NCI-H2029 (cell line): ENCODE data around the gene RILP.

Source experiments
- DNase-seq: peaks from one replicate; lab custom pipeline; 2025; lab: John Stamatoyannopoulos, UW

RILP gene

DNA sequence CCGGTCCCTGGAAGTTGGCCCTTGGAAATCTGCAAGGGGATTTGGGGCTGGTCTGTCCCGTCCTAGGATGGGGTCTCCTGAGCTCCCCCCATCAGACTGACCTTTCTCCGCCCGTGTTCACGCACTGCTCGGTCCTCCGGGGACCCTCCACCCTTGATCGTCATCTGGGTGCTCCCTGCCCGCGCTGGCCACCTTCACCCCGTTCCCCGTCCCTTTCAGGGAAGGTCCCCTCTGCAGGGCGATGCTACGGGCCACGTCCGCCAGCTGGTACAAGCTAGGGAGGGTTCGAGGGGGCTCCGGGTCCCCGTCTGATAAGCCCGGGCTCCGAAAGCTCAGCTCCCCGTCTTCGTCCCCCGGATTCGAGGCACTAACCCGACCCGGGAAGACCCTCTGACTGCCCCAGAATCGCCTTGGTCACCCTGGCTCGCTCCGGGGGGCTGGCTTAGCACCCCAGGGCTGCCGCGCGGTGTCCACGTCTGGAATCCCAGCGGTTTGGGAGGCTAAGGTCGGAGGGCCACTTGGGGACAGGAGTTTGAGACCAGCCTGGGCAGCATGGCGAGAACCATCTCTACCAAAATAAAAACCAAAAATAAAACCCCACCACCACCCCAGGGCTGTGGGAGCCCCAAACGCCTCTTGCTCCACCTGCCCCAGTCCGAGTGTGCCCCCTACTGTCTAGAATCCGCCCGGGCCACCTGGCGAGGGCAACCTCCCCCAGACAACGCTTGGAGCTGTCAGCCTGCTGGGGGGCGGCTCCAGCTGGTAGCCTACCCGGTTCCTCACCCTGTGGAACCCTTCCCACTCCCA lies 20.0 kb downstream of the RILP start:
- DNase-seq: no peak

DNA sequence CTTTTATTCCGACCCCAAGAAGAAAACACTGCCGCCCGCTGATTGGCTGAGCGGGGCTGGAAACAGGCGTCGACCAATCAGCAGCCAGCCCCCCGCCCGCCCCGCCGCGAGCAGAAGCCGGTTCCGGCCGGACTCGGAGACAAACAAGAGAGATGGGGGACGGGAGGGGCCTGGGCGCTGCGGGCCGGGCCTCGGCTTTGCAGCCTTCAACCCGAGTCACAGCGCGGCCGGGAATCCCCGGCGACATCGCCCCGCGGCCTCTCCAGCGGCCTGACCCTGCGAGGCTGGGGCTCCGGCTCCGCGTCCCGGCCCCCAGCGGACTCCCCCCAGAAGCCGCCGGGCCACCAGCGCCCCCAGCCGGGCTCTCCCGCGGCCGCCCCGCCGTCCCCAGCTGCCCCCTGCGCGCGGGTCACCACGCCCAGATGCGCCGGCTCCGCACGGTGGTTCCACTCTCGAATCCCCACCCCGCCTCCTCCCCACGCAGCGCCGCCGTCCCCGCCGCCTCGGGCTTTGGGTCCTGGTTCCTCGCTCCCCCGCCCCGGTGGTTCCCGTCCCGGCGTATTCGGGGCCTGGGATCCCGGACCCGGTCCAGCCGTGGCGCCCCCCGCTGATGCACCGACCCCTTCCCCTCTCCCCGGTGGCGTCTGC lies 20.7 kb downstream of the RILP start:
- DNase-seq: peak; percentile 87

DNA sequence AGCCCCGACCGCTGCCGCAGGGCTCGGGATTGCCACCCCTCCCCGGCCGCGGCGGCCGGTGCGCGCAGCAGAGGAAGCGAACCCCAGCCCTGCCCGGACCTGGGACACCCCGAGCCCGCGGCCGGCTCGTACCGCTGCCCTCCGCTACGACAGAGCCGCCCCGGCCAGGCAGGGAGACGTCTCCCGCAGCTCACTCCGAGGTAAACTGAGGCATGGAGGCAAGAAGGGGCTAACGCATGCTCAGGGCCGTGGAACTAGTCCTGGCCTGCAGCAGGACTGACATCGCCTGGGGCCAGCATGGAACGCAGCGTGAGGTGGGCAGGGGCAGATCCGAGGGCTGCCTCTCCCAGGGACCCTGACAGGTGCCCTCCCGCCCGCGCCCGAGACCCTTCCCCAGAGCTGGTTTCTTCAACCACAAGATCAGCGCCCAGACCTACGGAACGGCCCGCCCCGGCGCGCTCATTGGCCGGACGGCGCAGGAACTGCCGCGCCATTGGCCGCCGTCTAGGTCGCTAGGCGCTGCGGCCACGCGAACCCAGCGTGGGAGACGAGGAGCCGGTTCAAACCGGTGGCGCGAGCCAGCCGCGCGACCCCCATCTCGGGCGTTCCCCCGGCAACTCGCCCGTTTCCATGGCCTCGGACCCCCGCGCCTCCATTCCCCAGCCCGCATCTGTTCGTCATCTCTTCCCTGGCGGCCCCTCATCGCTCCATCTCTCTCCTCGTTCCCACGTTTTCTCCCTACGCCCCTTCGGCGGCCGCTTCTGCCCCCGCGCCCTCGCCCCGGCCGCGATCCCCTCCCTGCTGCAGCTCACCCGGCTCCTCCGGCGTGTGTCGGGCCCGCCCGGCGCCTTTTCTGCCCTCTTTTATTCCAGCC lies 21.4 kb downstream of the RILP start, which contains the start of gene SLC43A2:
Gene SLC43A2 (minus strand): TSS at position 853 of the 874 bp plus-strand sequence. CDS start 960 bp downstream, outside the sequence.
- DNase-seq: peak; percentile 41

DNA sequence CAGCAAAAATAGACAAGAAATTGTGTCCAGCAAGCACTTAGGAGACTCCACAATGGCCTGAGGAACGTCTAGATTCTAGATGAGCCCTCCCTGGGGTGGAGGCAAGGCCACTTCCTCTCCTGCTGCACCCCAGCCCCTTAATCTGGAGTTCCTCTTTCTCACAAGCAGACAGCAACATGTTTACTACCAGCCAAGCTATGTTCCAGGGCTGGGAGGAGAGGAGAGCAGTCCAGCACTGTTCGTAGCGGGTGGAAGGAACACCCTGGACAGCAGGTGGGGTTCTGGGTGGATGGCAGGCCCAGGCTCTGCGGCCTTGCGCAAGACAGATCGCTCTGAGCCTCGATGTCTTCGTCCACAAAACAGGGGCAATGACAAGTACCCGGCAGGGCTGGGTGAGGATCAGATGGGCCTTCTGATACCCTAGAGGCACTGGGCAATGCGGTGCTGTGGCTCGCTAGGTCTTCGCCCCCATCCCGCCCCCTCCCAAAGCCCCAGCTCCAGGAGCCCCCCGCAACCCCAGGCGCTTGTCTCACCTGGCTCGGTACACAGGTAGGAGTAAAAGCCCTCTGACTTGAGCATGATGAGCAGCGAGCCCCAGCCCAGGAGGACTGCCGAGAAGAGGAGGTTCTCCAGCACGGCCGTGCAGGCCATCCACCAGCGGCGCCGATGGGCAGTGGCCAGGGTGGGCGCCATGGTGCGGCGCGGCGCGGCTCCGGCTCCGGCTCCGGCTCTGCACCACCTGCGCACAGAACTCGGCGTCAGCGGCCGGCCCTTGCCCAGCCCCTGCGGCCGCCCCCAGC lies 22.3 kb downstream of the RILP start:
- DNase-seq: no peak

DNA sequence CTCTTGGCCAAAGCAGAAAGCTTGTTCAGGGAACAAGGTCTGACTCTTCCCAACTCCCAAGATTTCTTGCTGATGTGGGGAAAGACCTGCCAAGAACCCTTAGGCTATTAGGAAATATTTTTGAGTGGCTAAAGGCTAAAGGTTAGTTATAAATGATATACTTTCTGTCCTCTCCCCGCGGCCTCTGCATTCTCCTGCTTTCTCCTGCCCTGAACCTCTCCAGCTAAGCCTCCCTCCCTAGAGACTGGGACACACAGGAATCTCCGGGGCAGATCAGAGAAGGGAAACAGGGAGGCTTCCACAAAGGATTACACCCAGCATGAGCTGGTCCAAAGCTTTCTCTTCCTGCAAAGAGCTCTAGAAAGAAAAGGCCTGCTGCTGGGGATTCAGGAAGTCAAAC lies 23.3 kb downstream of the RILP start:
- no peak for DNase-seq

DNA sequence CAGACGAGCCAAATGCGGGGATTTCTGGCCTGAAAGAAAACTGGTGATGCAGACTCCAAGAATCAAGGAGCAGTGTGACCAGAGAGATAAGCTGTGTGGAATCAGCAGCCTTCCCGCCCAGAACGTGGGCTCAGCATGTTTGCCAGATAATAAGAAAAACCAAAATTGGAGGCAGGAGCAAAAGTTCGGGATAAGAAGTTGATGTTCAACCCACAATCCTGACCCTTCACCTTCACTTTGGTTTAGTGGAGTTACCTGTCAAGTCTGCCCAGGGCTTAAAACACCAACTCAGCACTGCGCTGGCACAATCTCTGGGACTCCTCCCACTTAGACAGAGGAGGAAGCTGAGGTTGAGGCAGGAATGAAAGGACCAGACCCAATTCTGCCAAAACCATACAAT lies 24.1 kb downstream of the RILP start:
- DNase-seq: no peak

DNA sequence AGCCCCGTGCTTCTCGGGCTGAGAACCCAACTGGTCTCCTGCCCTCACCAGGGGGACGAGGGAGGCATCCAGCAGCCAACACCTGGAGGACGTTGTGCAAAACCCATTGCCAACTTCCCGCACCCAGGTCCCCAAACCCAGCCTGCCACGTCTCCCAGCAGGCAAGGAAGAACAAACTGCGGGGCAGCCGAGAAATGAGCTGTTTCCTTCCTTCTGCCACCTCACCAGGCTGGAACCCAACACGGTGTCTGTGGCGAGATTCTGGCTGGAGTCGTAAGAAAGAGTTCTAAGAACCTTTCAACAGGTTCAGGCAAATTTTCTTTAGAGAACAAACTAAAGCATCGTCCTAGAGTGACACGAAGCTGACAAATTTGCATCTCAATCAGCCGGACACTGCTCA lies 24.6 kb downstream of the RILP start:
- no peak for DNase-seq

DNA sequence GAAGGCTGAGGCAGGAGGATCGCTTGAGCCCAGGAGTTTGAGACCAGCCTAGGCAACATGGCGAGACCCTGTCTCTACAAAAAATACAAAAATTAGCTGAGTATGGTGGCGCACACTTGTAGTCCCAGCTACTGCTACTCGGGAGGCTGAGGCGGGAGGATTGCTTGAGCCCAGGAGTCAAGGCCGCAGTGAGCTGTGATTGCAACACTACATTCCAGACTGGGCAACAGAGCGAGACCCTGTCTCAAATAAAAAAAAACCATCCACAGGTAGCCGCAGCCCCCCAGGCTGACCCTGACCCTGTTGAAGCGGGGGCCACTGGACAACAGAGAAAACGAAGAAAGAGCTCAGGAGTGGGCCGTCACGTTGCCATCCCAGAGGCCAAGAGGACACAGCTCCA lies 25.0 kb downstream of the RILP start:
- DNase-seq: no peak

DNA sequence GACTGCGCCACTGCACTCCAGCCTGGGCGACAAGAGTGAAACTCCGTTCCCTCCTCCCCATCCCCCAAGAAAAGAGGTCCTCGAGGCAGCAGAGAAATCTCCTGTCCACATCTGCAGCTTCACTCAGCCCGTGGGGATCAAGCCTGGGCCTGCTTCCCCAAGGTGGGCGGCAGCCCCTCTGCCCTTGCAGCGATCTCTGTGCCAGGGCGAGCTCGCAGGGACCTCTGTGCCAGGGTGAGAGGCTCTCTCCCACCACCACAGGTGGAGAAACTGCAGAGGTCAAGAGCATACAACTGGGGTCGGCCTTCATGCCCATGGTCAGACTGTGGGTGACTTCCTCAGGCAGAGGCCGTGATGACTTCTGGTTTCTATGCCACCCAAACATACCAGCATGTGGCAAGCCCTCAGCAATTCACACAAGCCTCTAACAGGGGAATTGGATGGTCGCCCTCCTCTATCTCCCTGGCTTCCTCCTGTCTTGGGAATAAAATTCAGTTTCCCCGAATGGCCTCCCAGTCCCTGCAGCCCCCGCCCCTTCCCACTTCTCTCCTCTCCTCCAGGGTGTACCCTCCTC lies 26.5 kb downstream of the RILP start:
- DNase-seq: no peak

DNA sequence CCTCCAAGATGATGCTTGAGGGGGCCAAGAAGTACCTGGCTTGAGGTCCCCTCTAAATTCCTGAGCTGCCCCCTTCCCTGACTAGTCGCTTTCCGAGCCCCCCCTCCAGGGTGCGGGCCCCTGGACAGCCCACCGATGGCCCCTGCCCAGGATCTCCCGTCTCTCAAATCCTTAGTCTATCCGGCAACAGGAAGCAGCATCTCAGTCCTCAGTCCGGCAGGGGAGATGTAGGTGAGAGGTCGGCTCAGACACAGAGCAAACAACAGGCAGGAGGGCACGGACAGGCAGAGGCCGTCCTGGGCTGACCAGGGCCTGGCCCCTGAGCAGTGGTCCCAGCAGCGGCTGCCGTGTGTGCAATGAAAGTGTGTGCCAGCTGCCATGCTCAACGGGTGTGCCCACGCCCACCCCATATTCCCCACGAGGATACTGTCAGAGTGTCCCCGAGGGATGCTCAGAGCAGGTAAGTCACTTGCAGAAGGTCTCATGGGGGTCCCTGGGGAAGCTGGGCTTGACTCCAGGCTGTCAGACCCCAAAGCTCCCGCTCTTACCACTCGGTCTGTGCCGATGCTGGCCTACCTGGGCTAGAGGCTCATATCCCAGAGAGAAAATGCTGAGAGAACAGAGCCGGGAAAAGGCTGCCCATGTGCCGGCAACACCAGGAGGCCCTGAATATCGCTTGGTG lies 28.3 kb downstream of the RILP start:
- no peak for DNase-seq

DNA sequence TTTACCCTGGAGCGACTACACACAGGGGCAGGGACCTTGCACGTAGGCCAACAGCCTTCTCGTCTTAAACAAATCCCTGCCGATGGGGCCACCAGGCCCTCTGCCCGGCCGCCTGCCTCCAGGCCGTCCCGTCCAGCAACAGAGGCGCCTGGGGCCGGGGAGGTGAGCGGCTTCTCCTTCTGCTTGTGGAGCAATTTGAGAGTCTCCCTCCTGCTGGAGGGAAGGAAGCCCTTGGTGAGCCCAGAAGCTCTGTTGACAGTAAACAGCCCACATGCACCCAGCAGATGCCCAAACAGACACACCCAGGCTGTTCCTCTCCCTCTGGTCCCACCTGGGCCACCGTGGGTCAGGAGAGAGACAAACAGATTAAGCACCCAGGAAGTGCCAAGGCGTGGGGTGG lies 29.2 kb downstream of the RILP start:
- DNase-seq: no peak

DNA sequence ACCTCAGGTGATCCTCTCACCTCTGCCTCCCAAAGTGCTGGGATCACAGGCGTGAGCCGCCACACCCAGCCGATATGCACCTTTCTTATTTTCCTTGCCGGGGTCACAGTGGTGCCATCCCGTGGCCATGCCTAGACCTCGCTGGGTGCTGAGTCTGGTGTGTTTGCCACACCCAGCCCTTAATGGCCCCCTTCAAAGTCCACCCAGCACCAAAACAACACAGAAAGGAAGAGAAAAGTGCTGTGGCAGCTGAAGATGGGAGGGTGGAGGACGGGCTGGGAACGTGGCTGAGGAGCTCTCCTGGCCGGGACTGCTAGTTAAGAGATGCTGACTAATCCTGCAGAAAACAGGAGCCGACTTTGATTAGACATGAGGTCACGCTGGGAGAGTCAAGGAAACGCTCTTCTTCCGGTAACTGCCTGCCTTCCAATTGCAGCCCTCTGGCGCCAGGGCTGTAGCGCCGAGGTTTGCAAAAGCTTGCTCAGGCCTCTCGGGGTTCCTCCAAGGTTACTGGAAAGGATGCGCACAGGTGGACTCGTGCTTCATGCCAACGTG lies 32.0 kb downstream of the RILP start:
- no peak for DNase-seq

DNA sequence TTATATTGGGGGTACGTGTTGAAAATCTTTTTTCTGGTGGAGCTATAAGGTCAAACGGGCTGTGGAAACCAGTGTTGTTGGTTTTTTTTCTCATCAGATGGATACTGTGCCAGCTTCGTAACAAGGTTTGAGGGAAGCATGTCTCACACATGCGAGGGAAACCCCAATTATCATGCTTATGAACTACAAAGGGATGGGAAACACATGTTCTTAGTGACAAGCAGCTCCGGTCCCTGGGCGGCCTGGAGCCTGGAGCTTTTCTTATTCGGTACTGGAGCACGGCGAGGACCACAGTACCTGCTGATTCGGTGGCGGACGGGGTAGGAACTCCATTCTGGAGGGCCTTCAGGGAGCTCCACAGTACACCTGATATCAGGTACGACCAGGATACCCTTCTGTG lies 33.6 kb downstream of the RILP start:
- DNase-seq: no peak

DNA sequence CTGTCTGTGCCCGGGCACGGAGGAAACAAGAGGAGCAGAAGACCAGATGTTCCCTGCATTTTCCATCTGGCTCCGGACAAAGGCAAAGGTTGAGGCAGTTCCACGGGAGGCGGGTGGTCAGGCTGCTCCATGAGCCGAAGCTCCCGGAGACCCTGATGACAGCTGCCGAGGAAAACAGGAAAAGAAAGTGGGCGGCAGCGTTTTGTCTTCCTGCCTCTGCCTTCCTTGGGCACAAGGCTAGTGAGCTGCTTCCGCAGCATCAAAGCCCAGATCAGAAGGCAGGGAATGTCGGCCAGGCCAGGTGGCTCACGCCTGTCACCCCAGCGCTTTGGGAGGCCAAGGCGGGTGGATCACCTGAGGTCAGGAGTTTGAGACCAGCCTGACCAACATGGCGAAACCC lies 37.3 kb downstream of the RILP start:
- no peak for DNase-seq

DNA sequence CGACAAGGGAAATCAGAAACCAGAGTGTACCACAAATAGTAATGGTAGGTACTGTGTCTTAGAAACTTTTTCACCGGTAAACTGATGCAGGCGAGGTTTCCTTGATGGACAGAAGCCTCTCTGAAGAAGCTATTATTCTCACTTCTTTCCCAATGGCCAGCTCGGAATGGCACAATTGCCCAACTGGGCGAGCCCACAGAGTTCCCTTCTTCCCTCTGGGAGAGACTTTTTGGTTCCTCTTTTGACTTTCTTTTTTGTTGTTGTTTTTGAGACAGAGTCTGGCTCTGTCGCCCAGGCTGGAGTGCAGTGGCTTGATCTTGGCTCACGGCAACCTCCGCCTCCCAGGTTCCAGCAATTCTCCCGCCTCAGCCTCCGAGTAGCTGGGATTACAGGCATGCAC lies 38.0 kb downstream of the RILP start:
- DNase-seq: no peak

DNA sequence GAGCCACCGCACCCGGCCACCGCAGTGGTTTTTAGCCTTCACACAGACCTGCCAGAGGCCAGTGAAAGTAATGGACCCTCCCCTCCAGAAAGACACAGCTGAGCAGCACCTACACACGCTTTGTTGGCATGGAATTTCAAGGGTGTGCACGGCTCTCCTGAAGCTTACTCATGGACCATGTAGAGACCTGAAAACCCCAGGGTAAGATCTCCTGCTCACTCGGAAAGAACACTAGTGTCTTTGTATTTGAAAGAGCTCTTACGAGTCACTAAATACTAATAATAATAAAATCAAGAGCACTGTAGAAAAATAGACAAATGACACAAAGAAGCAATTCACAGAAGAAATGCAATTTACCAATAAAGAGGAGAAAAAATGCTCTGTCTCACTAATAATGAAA lies 41.0 kb downstream of the RILP start:
- no peak for DNase-seq

DNA sequence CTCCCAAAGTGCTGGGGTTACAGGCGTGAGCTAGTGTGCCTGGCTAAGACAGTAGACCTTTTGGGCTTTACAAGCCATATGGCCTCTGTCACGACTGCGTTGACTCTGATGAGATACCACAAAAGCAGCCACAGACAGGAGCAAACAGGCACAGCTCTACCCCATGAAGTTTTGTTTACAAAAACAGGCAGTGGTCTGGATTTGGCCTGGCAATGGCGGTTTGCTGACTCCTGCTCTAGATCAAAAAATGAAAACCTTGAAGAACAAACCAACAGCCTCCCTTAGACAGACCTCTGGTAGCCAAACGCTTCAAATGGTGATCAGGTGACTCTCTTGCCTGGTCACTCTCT lies 41.7 kb downstream of the RILP start:
- no peak for DNase-seq

DNA sequence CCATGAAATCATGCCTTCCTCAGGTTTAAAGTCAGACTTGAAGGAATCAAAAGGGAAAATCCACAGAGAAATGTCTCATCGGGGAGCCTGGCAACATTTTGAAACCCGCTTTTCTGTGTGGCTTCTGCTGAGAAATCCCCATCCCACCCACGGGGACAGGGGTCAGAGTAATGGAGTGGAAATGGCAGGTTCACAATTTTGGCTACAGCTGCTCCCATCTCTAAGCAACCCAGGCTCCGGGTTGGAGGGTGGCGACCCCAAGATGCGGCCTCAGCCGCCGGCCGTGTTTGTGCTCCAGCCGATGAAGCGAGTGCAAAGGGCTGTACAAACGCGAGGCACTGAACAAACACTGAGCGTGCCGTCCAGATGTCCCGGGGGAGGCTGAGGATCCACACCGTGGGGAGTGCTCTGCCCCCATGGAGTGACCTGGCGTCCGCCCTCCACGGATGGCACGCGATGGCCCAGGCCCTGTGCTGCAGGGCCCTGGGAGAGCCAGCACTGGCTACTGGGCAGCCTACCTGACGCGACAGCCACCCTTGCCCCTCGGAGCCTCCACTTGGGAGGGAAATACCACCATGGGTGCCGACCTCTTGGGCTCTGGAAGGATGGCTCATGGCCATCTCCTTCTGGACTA lies 43.2 kb downstream of the RILP start:
- DNase-seq: no peak

DNA sequence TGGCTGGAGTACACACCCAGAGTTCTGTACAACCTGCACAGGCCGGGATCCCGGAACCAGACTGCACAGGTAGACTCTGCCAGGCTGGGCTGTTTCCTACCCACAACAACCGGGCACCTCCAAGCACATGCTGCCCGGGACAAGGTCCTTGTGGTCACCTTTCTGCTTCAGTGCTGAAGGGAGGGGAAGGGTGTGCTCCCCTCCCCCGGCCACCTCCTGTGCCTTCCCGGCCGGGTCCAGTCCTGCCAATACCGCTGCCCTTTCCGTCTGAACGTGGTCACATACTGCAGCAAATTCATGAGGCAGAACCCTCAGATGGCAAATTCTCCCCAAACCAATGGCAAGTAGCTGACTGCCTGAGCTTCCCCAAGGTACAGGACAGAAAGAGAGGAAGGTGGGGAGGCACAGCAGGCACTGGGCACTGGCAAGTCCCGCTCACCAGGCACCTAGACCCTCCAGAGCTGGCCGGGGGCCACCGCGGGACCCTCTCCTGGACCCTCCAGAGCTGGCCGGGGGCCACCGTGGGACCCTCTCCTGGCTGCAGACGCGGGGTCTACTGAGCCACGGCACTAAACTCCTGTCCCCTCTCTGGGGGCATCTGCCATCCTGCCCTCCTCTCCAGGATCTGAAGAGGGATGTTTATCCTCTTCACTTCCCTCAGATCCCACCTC lies 43.9 kb downstream of the RILP start:
- DNase-seq: no peak
